Measurements from ENCODE around the gene PLA2G4C.

The PLA2G4C gene

DNA sequence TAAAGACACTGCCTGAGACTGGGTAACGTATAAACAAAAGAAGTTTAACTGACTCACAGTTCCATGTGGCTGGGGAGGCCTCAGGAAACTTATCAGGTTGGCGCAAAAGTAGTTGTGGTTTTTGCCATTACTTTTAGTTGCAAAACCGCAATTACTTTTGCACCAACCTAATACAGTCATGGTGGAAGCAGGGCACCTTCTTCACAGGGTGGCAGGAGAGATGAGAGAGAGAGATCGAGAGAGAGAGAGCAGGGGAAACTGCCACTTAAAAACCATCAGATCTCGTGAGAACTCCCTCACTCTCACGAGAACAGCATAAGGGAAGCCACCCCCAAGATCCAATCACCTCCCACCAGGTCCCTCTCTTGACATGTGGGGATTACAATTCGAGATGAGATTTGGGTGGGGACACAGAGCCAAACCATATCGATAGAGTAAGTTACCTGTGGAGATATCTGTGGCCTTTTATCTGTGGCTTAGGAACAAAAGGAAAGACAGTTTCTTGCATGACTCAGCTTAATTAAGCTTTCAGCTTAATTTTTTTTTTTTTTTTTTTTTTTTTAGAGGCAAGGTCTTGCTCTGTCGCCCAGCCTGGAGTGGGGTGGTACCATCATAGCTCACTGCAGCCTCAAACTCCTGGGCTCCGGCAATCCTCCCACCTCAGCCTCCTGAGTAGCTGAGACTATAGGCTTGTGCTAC lies 59.1 kb downstream of the PLA2G4C start:
- DNase-seq: no peak

GRCh38 chr19:48044561-48044960 lies 66.1 kb downstream of the PLA2G4C start:
- DNase-seq: no peak

DNA sequence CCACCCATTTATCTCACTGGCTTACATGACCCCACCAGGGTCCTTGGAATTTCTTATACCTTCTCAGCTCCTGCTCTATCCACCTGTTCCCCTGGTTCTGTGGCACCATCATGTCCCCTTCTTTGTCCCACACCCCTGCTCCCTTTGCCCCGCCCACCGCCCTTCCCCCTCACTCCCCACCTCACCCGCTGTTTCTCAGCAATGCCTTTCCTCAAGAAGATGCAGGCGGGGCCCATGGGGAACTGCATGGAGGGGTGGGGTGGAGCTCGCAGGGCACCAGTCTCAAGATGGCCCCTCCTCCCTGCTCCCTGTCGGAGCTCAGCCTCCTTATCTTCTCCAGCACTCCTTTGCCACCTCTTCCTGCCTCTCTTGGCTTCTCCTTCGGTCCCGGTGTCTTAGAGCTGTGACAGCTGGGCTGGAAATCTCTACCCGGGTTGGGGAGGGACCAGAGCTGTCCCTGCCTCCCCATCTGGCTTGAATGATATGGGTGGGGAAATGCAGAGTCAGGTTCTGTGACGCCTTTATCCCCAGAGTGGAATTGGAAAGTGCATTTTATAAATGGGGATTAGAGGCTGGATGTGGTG lies 66.8 kb downstream of the PLA2G4C start, which contains the start of gene CABP5:
Gene CABP5 (minus strand): TSS at position 405 of the 584 bp plus-strand sequence. CDS start 157 bp downstream, at position 248.
- no peak for DNase-seq

GRCh38 chr19:48041877-48042580 lies 68.6 kb downstream of the PLA2G4C start:
- DNase-seq: no peak

GRCh38 chr19:48036765-48037164 lies 73.9 kb downstream of the PLA2G4C start:
- DNase-seq: no peak

DNA sequence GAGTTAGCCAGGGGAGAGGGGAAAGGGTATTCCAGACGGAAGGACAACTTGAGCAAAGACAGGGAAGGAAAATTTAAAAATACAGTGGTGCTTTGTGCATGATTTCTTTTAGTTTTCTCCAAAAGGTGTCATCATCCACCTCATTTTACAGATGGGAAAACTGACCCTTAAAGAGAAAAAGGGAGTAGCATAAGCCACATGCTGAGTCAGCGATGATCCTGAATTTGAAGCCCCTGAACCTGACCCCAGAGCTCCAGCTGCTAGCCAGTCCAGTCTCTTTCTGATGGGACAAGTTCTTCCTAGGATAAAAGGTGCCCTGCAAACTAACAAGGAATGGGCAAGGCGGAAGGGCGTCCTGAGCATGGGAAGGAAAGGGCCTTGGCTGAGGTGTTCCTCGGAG lies 77.0 kb downstream of the PLA2G4C start:
- DNase-seq: no peak

- DNase-seq: no peak
Observed at GRCh38 chr19:48030073-48030472, 80.5 kb downstream of the PLA2G4C start.

DNA sequence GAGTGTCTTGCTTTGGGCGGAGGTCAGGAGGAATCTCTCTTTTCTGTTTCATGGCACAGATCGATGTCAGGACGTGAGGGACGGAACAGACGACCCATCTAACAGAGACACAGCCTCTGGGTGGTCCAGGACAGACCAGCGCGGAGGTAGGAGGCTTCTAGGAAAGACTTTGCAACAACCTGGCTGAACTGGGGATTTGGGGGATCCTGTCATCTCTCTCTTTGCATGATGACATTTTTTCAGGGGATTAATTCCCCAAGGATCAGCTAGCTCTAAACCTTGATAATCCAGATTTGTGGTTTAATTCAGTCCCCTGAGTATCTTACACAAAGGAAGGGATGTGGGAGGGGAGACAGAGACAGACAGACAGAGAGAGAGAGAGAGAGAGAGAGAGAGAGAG lies 81.2 kb downstream of the PLA2G4C start:
- no peak for DNase-seq

DNA sequence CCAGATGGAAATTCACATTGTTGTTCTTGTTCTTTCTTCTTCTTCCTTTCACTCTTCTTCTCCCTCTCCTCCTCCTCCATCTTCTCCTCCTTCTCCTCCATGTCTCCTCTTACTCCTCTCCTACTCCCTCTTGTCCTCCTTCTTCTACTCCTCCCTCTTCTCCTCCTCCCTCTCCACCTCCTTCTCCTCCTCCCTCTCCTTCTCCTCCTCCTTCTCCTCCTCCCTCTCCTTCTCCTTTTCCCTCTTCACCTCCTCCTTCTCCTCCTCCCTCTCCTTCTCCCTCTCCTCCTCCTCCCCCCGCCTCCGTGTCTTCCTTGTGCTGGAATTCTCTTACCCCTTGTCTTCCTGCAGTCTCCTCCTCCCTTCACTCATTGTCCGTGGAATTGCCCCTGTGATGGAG lies 85.1 kb downstream of the PLA2G4C start:
- no peak for DNase-seq

DNA sequence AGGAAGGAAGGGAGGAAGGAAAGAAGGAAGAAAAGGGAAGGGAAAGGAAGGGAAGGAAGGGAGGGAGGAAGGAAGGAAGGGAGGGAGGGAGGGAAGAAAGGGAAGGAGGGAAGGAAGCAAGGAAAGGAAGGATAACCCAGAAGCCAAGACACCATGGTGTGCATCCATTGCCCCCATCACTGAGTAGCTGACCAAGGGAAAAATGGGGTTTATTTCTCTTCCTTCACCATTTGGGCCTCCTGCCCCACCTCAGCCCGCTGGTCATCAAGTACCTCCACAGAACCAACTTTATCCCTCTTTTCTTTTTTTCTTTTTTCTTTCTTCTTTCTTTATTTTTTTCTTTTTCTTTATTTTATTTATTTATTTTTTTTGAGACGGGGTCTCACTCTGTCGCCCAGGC lies 87.1 kb downstream of the PLA2G4C start:
- no peak for DNase-seq

GRCh38 chr19:48023011-48023410 lies 87.6 kb downstream of the PLA2G4C start:
- DNase-seq: no peak

GRCh38 chr19:48020686-48021085 lies 89.9 kb downstream of the PLA2G4C start:
- DNase-seq: no peak

DNA sequence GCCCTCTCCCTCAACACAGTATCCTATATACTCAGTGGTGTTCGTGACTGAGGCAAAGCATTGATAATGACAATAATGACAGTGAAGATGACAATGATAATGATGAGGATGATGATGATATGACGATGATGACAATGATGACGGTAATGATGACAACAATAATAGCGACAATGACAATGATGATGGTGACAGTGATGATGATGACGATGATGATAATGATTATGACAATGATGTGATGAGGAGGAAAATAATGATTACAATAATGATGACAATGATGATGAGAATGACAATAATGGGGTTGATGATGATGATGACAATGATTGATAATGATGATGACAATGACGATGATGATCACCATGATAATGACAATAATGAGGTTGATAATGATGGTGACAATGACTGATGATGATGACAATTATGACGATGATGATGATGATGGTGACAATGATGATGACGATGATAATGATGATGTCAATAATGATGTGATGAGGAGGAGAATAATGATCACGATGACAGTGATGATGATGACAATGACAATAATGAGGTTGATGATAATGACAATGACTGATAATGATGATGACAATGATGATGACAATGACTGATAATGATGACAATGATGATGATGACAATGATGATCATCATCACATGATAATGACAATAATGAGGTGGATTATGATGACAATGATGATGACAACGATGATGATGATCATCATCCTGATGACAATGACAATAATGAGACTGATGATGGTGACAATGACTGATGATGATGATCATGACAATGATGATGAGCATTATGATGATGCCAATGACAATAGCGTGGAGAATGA lies 99.5 kb downstream of the PLA2G4C start:
- no peak for DNase-seq

- DNase-seq: no peak
Observed at GRCh38 chr19:48006762-48007161, 103.9 kb downstream of the PLA2G4C start.

DNA sequence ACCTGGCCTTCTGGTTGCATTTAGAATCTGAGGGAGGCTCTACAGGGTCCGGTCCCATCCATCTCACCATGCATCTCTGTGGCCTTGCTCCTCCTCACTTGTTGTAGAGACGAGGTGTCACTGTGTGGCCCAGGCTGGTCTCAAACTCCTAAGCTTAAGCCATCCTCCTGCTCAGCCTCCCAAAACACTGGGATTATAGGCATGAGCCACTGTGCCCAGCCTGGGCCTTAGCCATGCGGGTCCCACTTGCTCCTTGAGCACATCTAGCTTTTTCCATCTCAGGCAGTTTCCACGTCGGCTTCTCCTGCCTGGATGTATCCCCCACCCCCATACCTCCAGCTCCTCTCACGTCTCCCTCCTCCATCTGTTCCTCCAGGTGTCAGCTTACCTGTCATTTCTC lies 106.4 kb downstream of the PLA2G4C start:
- DNase-seq: no peak

- no peak for DNase-seq
Observed at GRCh38 chr19:48000846-48001245, 109.8 kb downstream of the PLA2G4C start.

GRCh38 chr19:47998800-47999199 lies 111.8 kb downstream of the PLA2G4C start:
- no peak for DNase-seq

Data from cortex of kidney (tissue), 1 donor.